Ovary (tissue), 3 donors: ENCODE data around the gene TRA2A.

Source experiments
- CTCF ChIP-seq, 3 donors: fragments of 450-650 bp in 2 of 3; fragments of 200-600 bp in 1 of 3; IDR thresholded peaks; one replicate each; pipeline versions ENCODE4 v1.5.1 to v1.8.0; 2016 to 2022; ENCODE audit warnings: antibody characterized with exemption in 3 of 3, mild to moderate bottlenecking in 1 of 3
- EP300 ChIP-seq: sonication (generic); formaldehyde crosslinking; IDR thresholded peaks from one replicate; pipeline ENCODE4 v1.6.1; 2017; ENCODE audit warnings: antibody characterized with exemption
- POLR2A ChIP-seq: fragments of 450-650 bp; IDR thresholded peaks from one replicate; pipeline ENCODE4 v1.6.1; 2017; ENCODE audit warnings: antibody characterized with exemption, mild to moderate bottlenecking, moderate library complexity
- donor health status: DM: no; HTN: no; CAD: no.

GRCh38 chr7:23538301-23538700 lies 6.5 kb upstream of the TRA2A start:
- TF ChIP-seq CTCF (IDR thresholded peaks at IDR 0.05) (no peak), POLR2A (no peak), EP300 (no peak)
